ENCODE measurements around the gene SCML1.

SCML1 gene

DNA sequence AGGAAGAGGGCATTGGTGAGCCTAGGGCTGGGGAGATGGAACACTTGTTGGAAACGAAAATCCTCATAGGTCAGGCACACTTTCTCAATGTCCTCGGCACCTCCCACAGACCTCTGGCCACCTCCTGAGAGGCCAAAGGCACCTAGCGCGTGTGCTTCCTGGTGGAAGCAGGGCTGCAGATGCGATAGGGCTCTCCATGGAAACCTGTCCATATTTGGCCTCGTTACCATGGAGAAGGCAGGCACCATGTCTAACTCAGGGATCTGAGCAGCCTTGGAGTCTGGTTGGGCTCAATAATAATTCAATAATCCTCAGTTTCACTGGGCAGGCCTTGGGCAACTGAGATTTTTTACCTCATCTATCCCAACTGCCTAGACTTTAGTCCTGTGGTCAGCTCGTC, 65.5 kb downstream of the SCML1 start:
- Mint-ChIP-seq H3K27me3 (ENCODE audit: low read depth) (peaks cover 17% of the 10 kb centered on the region), H3K27ac (no peak overlapping the region), H3K9me3 (no peaks in the 10 kb centered on the region), H3K4me1 (peaks cover 7% of the 10 kb centered on the region), H3K36me3 (ENCODE audit: low read depth) (no peaks in the 10 kb centered on the region), H3K4me3 (no peak overlapping the region)
- TF ChIP-seq, protein P1, sequence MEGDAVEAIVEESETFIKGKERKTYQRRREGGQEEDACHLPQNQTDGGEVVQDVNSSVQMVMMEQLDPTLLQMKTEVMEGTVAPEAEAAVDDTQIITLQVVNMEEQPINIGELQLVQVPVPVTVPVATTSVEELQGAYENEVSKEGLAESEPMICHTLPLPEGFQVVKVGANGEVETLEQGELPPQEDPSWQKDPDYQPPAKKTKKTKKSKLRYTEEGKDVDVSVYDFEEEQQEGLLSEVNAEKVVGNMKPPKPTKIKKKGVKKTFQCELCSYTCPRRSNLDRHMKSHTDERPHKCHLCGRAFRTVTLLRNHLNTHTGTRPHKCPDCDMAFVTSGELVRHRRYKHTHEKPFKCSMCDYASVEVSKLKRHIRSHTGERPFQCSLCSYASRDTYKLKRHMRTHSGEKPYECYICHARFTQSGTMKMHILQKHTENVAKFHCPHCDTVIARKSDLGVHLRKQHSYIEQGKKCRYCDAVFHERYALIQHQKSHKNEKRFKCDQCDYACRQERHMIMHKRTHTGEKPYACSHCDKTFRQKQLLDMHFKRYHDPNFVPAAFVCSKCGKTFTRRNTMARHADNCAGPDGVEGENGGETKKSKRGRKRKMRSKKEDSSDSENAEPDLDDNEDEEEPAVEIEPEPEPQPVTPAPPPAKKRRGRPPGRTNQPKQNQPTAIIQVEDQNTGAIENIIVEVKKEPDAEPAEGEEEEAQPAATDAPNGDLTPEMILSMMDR (IDR thresholded peaks at IDR 0.05; ENCODE audit: unreplicated experiment in 3 of 3), result no peak

DNA sequence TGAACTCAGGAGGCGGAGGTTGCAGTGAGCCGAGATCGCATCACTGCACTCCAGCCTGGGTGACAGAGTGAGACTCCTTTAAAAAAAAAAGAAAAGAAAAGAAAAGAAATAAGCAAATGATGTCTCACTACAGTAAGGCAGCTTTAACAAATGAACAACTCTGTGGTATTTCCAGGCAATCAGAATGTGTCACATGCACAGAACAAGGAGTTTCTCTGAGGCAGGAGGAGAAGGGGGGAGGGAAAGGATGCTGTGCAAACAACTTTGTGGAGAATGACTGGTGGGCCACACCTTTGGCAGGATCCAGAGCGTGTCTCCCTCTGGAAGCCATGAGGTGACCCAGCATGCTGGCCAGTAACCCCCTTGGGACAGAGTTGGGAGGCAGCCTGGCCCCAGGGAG, 66.2 kb downstream of the SCML1 start:
- Mint-ChIP-seq H3K9me3 (no peaks in the 10 kb centered on the region), H3K4me3 (no peak overlapping the region), H3K36me3 (ENCODE audit: low read depth) (no peaks in the 10 kb centered on the region), H3K27me3 (ENCODE audit: low read depth) (peaks cover 13% of the 10 kb centered on the region), H3K4me1 (peaks cover under 1% of the 10 kb centered on the region), H3K27ac (no peak overlapping the region)
- TF ChIP-seq, protein P1 (IDR thresholded peaks at IDR 0.05; ENCODE audit: unreplicated experiment in 3 of 3), result no peak
